GM21576 (cell line): ENCODE data around the gene YIPF1.
"Not testable (repeated sequence)": the region's sequence is repeated elsewhere in the genome, so short reads cannot be mapped to it uniquely, and the experiment has no call there.

ENCODE experiments used
- ATAC-seq: cut with Tn5 transposase; IDR thresholded peaks from one replicate; pipeline ENCODE4 v1.9.1; 2021; ENCODE audit warnings: mild to moderate bottlenecking, moderate library complexity; ENCODE audit not compliant: unreplicated experiment

Gene YIPF1

GRCh38 chr1:53895421-53895820 is 5.8 kb upstream of the YIPF1 start:
- no peak for ATAC-seq

- ATAC-seq: no peak
Observed at GRCh38 chr1:53894644-53895043, 5.0 kb upstream of the YIPF1 start.

GRCh38 chr1:53893999-53894636 is 4.5 kb upstream of the YIPF1 start, which contains the start of gene DIO1:
Gene DIO1, plus strand, starts transcription at chr1:53894187. Its CDS starts 24 bp downstream, at chr1:53894211.
- no peak for ATAC-seq

DNA sequence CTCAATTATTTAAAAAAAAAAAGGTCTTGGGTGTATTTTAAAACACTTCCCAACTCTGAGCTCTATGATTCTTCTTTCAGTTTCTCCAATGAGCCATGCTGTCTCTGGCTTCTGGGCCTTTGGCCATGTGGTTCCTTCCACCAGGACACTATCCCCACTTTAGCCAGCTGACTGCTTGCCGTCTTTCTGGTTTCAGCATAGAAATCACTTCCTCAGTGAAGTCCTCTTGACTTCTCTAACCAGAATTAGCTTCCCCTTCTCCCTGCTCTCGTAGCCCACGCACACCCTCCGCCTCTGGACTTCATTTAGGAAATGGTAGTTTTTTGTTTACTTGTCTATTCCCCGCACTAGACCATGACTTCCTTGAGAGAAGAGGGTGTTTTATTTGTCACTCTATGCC is 3.3 kb upstream of the YIPF1 start:
- ATAC-seq: no peak

DNA sequence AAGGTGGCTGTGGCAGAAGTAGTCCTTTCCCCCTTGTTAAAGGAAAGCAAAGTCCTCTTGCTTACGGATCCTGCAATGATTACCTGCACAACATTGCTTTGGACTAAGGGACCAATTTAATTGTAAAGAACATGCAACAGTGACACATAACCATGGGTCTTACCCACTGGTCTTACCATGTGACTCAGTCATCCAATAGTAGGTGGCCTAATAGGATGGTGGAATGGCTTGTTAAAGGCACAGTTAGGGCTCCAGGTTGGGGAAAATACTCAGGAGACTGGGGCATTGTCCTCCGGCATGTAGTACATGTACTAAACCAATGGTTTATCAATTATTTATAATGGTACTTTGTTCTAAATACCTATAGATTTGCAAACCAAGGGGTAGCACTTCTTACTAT is 2.1 kb upstream of the YIPF1 start:
- ATAC-seq: no peak

DNA sequence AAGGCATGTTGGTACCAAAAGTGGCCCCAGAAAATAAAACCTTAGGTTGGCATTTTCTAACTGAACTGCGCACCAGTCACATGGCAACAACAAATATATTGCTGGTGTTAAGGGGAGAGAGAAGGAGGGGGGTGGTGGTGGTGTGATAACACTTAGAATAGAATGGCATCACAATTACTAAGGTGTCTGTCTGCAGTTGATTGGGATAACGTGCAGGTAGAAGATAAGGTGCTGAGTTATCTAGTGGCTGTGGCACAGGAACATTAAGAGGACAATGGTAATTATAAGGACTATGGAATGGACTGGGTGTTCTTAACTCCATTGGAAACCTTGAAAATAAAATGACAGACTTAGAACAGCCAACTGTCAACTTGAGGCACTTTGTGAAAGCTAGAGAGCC is 1.4 kb upstream of the YIPF1 start:
- ATAC-seq: no peak

DNA sequence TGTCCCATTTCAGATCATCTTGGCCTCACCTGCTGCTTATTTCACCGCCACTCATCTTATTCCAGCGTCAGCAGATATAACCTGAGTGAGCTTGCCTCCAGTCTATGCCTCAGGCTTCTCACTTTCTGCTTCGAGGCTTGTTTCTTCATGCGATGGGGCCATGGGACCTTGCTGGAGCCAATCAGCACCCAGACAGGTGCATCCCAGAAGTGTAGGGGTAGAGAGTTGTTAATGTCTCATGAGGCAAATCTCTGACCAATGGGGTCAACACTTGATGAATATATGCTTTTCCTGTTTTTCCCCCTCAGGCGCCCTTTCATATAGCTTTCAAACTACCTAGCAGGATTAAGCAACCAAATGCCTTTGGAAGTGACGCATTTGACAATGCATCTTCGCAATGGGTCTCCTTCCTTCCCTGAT is 935 bp upstream of the YIPF1 start:
- no peak for ATAC-seq

DNA sequence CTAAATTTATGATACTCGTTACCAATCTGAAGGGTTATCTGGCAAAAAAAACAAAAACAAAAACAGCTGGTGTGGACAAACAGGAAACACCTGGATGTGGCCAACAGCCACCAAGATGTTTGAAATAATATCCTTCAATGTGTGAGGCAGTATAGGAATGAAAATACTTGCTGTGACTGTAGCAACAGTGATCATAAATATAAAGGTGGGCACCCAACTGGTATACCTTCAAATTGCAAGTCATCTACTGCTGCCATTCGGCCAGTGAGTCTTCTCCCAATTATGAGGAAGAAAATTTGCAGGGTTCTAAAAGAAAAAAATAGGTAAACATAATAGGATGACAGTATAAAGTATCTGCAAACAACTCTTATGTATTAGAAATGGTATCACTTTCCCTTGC is 916 bp downstream of the YIPF1 start:
- ATAC-seq: no peak

GRCh38 chr1:53883600-53883999 is 6.0 kb downstream of the YIPF1 start:
- ATAC-seq: not testable (repeated sequence)

DNA sequence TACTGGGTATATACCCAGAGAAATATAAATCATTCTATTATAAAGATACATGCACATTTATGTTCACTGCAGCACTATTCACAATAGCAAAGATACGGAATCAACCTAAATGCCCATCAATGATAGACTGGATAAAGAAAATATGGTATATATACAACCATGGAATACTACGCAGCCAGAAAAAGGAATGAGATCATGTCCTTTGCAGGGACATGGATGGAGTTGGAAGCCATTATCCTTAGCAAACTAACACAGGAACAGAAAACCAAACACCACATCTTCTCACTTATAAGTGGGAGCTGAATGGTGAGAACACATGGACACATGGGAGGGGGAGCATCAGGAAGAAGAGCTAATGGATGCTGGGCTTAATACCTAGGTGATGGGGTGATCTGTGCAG is 7.7 kb downstream of the YIPF1 start:
- not testable (repeated sequence) for ATAC-seq

DNA sequence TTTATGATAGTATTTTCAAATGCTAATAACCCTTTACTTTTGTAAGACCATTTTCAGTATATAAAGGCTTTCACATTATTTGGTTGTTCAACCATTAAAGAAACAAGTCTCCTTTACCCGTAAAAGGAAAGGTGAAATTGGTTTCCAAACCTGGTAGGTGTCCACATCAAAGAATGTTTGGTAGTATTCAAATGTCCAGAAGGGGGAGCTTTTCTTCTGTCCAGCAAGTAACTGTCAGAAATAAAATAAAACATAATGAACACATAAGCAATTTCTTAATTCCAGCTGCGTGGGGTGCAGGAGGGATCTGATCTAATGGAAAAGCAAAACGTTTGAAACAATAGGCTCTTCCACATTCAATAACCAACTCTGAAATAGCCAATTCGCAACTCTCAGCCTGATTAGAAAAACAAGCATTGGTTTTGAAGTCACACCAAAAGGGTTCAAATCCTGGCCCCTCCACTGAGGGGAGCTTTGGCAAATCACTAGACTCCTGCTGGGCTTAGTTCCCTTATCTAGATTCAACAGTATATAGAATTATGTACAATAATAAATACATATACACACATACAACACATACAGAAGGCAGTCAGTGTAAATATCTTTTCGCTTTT is 11.0 kb downstream of the YIPF1 start:
- ATAC-seq: no peak

GRCh38 chr1:53875150-53875549 is 14.4 kb downstream of the YIPF1 start:
- not testable (repeated sequence) for ATAC-seq

DNA sequence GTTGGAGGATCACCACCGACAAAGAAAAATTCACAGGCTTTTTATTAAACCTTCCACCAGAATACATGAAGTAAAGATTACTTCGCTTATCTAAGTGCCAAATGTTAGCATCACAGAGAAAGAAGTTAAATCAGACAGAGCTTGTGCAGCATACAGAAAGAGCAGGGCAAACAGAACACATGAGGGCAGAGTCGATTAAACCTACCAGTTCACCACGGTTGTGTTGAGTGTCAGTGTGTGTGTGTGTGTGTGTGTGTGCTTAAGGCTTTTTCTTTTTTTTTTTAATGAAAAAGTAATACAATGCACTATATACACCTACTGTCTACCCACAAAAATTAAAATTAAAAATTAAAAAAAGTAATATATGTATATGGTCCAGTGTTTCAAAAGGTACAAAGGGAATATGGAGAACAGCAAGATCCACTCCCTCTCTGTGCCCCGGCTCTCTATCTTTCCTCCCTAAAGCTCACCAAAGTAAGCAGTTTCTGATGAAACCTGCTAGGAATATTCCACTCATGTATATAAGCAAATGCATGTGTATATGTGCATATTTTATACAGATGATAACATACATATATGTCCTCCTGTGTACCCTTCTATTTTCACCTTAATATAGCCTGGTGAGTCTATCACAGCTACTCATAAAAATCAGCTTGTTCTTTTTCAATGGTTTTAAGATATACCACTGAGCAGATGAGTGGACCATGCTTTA is 17.7 kb downstream of the YIPF1 start:
- no peak for ATAC-seq

DNA sequence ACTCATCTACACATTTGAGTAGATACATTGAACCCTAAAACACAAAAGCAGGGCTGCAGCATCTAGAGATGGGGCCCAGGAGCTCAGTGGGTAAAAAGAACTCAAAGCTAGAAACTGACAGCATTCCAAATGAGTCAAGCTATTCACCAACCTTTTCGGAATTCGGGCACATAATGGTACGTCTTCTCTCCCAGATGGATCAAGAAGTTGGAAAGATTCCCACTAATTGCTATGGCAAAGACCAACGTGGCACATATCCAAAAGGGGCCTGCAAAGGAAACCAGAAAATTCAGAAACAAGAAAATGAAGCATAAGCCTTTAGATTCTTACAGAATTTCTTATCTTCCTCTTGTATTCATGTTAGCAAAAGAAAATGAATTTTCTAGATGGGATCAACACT is 18.4 kb downstream of the YIPF1 start:
- no peak for ATAC-seq

- ATAC-seq: no peak
Observed at GRCh38 chr1:53869454-53870117, 20.0 kb downstream of the YIPF1 start.

GRCh38 chr1:53868565-53868964 is 21.0 kb downstream of the YIPF1 start:
- ATAC-seq: no peak

DNA sequence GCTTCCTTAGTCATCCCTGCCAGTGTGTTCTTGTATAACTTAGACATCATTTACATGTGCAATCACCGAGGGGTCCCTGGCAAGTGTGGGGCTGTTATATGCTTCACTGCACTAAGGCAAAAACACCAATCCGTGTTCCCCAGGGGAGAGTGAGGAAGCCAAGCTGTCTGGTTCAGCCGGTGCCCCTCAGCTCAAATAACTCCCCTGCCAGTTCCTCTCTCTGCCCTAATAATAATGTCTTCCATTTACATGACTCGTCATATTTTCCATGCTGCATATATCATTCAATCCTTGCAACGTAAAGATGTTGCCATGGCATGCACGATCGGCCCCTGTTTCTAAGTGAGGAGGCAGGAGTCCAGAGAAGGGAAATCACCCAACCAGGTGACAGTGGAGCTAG is 27.1 kb downstream of the YIPF1 start:
- no peak for ATAC-seq

GRCh38 chr1:53860967-53861411 is 28.6 kb downstream of the YIPF1 start:
- ATAC-seq: no peak

- ATAC-seq: no peak
Observed at GRCh38 chr1:53851571-53852285, 37.9 kb downstream of the YIPF1 start.

- no peak for ATAC-seq
Observed at GRCh38 chr1:53850082-53850673, 39.4 kb downstream of the YIPF1 start.

- no peak for ATAC-seq
Observed at GRCh38 chr1:53847980-53848379, 41.6 kb downstream of the YIPF1 start.
